CD14-positive monocyte (primary cell): Measurements from ENCODE around the gene SCGB1C2. TPM values are rescaled to one million over a fixed set of nuclear protein-coding genes. Genes with fewer than 3 reads are reported as not detected.

ENCODE experiments used
- DNase-seq, 3 donors: peaks; one replicate each; pipeline ENCODE4 v3.0.0-alpha.2; 2011 to 2022
- H2AFZ ChIP-seq: 2 replicates; pipeline ENCODE4 v1.6.0; 2012; ENCODE audit warnings: mild to moderate bottlenecking, low read depth, low read length, inconsistent platforms; ENCODE audit not compliant: insufficient read depth, poor library complexity, severe bottlenecking
- H3K27ac ChIP-seq, 2 donors: 1 replicate in 1 of 2; 2 replicates in 1 of 2; pipeline ENCODE4 v1.5.1; 2012 to 2013; ENCODE audit warnings: low read length in 2 of 2, control low read depth in 1 of 2, inconsistent platforms in 1 of 2, low read depth in 1 of 2, mild to moderate bottlenecking in 1 of 2
- H3K27me3 ChIP-seq, 2 donors: one replicate each; pipeline versions ENCODE4 v1.6.0 to v1.6.1; 2011 to 2013; ENCODE audit warnings: low read length in 2 of 2; ENCODE audit not compliant: control insufficient read depth in 2 of 2, insufficient read depth in 2 of 2
- H3K36me3 ChIP-seq, 2 donors: replicated peaks in 1 of 2; 1 replicate in 1 of 2; 2 replicates in 1 of 2; pipeline versions ENCODE4 v1.5.1 to v1.6.1; 2012 to 2013; ENCODE audit warnings: low read length in 2 of 2, control low read depth in 1 of 2, inconsistent platforms in 1 of 2, mild to moderate bottlenecking in 1 of 2; ENCODE audit not compliant: insufficient read depth in 2 of 2, control insufficient read depth in 1 of 2
- H3K4me1 ChIP-seq, 2 donors: 1 replicate in 1 of 2; 2 replicates in 1 of 2; pipeline versions ENCODE4 v1.5.1 to v1.6.1; 2012 to 2013; ENCODE audit warnings: low read length in 2 of 2, control low read depth in 1 of 2, inconsistent platforms in 1 of 2, mild to moderate bottlenecking in 1 of 2, moderate library complexity in 1 of 2; ENCODE audit not compliant: insufficient read depth in 2 of 2, control insufficient read depth in 1 of 2
- H3K4me2 ChIP-seq: replicated peaks from 2 replicates; pipeline ENCODE3; 2012; ENCODE audit warnings: low read length, moderate library complexity, mild to moderate bottlenecking; ENCODE audit not compliant: poor library complexity, severe bottlenecking; ENCODE audit errors: extremely low read depth
- H3K4me3 ChIP-seq, 3 experiments: fragments of 200-600 bp in 1 of 3; sonication (generic) in 1 of 3; replicated peaks in 1 of 3; 1 replicate in 2 of 3; 2 replicates in 1 of 3; pipeline ENCODE4 v1.5.1; 2011 to 2013; ENCODE audit warnings: low read length in 3 of 3, mild to moderate bottlenecking in 3 of 3, control low read depth in 2 of 3, low read depth in 2 of 3, inconsistent platforms in 1 of 3, moderate library complexity in 1 of 3
- H3K79me2 ChIP-seq: 2 replicates; pipeline ENCODE4 v1.6.0; 2012; ENCODE audit warnings: mild to moderate bottlenecking, control low read depth, inconsistent platforms, low read length, moderate library complexity; ENCODE audit not compliant: insufficient read depth
- H3K9ac ChIP-seq: 2 replicates; pipeline ENCODE4 v1.6.0; 2017; ENCODE audit warnings: low read length, mild to moderate bottlenecking; ENCODE audit not compliant: insufficient read depth, poor library complexity, severe bottlenecking
- H3K9me3 ChIP-seq, 2 donors: replicated peaks in 1 of 2; 1 replicate in 1 of 2; 2 replicates in 1 of 2; pipeline versions ENCODE4 v1.5.1 to v1.6.1; 2012 to 2013; ENCODE audit warnings: low read length in 2 of 2, control low read depth in 1 of 2; ENCODE audit not compliant: control insufficient read depth in 1 of 2, insufficient read depth in 1 of 2
- H4K20me1 ChIP-seq: 2 replicates; pipeline ENCODE4 v1.6.0; 2012; ENCODE audit warnings: mild to moderate bottlenecking, low read length, control low read depth, moderate library complexity; ENCODE audit not compliant: insufficient read depth
- H3K27ac Mint-ChIP-seq, 7 donors: one replicate each; pipeline ENCODE4 v1.8.0; 2020; ENCODE audit warnings: mild to moderate bottlenecking in 7 of 7, mixed read lengths in 7 of 7, moderate library complexity in 6 of 7, inconsistent platforms in 2 of 7
- H3K27me3 Mint-ChIP-seq, 3 donors: one replicate each; pipeline ENCODE4 v1.8.0; 2021 to 2022; ENCODE audit warnings: low read depth in 3 of 3, mild to moderate bottlenecking in 3 of 3, mixed read lengths in 3 of 3, moderate library complexity in 3 of 3, inconsistent platforms in 1 of 3
- H3K36me3 Mint-ChIP-seq, 2 donors: one replicate each; pipeline ENCODE4 v1.8.0; 2020; ENCODE audit warnings: mixed read lengths in 2 of 2, inconsistent platforms in 1 of 2, mild to moderate bottlenecking in 1 of 2
- H3K4me1 Mint-ChIP-seq: one replicate; pipeline ENCODE4 v1.8.0; 2020; ENCODE audit warnings: mild to moderate bottlenecking, mixed read lengths
- H3K4me3 Mint-ChIP-seq, 2 donors: one replicate each; pipeline ENCODE4 v1.8.0; 2020; ENCODE audit warnings: mild to moderate bottlenecking in 2 of 2, mixed read lengths in 2 of 2, moderate library complexity in 1 of 2
- H3K9me3 Mint-ChIP-seq, 7 donors: one replicate each; pipeline ENCODE4 v1.8.0; 2020 to 2022; ENCODE audit warnings: mixed read lengths in 7 of 7, mild to moderate bottlenecking in 6 of 7, moderate library complexity in 6 of 7, inconsistent platforms in 2 of 7
- WGBS: methylation state at CpG from one replicate; pipeline ENCODE4 v1.1.5; 2013; ENCODE audit warnings: missing lambda C conversion rate; ENCODE audit not compliant: insufficient coverage; 5-methylcytosine and 5-hydroxymethylcytosine counted together
- intact Hi-C, 2 donors: fragments of 100-400 bp; cut with micrococcal nuclease; formaldehyde crosslinking; loops; one replicate each; pipeline versions ENCODE4 v1.15.0 to v1.15.1; 2023
- polyA plus RNA-seq, 3 donors: library from polyadenylated mRNA; depleted of rRNA in 1 of 3; unstranded in 2 of 3; stranded (reverse) in 1 of 3; fragments of 300-500 nt in 2 of 3; fragments of >200 nt in 1 of 3; fragmentation: Illumina TruSeq in 2 of 3; gene quantifications; 1 replicate in 2 of 3; 2 replicates in 1 of 3; pipeline ENCODE4 v1.2.3, GENCODE V29; 2012 to 2021
- TF ChIP-seq, protein P1 (sequence below): fragments of 200-600 bp; IDR thresholded peaks from one replicate; pipeline ENCODE4 v1.8.0; 2022; ENCODE audit warnings: antibody characterized with exemption, mild to moderate bottlenecking

Gene SCGB1C2
- polyA plus RNA-seq, 3 donors, result not detected

DNA sequence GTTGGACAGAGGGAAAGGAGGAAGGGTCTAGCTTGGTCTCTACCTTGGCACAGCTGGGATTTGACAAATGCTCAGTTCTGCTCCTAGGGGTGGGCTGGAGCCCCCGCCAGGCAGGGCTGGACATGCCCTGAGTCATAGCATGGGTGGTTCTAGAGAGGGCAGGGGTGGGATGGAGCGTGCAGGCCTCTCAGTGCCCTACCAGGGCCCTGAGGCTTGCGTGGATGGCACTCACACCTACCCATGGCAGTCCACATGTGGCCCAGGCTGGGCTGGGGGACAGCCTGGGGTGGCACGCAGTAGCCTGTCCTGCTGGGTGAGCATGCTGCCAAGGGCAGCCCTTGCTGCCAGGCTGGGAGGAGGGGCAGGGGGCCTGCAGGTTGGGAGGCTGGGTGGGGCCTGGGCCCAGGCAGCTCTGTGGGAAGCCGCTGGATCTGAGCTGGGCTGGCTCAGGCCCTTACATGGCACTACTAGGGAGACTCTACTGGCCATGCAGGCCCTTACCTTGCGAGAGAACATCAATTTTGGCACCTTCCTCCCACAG lies 32.8 kb downstream of the SCGB1C2 start:
- no peak overlapping the region for H3K4me2 ChIP-seq
- no peak overlapping the region for H3K27ac ChIP-seq
- H3K4me1 Mint-ChIP-seq, result no peaks in the 10 kb centered on the region
- no peak overlapping the region for H2AFZ ChIP-seq
- H3K9ac ChIP-seq, result no peak overlapping the region
- intact Hi-C loops, result no loop called here
- 100% methylated on average over 4 of the region's 6 CpGs for WGBS
- no peak for DNase-seq
- H3K79me2 ChIP-seq, result no peaks in the 10 kb centered on the region
- H3K4me3 Mint-ChIP-seq, result no peak overlapping the region
- no peaks in the 10 kb centered on the region for H4K20me1 ChIP-seq
- H3K27me3 ChIP-seq, result no peaks in the 10 kb centered on the region
- peak overlapping the region in 1 of 7 donors; percentile 38 for H3K27ac Mint-ChIP-seq
- H3K27me3 Mint-ChIP-seq, result peaks cover 0 to 3% (median 2%) of the 10 kb centered on the region in 3 donors
- H3K36me3 Mint-ChIP-seq, result no peaks in the 10 kb centered on the region
- TF ChIP-seq, protein P1, sequence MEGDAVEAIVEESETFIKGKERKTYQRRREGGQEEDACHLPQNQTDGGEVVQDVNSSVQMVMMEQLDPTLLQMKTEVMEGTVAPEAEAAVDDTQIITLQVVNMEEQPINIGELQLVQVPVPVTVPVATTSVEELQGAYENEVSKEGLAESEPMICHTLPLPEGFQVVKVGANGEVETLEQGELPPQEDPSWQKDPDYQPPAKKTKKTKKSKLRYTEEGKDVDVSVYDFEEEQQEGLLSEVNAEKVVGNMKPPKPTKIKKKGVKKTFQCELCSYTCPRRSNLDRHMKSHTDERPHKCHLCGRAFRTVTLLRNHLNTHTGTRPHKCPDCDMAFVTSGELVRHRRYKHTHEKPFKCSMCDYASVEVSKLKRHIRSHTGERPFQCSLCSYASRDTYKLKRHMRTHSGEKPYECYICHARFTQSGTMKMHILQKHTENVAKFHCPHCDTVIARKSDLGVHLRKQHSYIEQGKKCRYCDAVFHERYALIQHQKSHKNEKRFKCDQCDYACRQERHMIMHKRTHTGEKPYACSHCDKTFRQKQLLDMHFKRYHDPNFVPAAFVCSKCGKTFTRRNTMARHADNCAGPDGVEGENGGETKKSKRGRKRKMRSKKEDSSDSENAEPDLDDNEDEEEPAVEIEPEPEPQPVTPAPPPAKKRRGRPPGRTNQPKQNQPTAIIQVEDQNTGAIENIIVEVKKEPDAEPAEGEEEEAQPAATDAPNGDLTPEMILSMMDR, result no peak
- H3K9me3 ChIP-seq, result no peaks in the 10 kb centered on the region
- H3K9me3 Mint-ChIP-seq, result no peaks in the 10 kb centered on the region
- H3K36me3 ChIP-seq, result no peaks in the 10 kb centered on the region
- H3K4me1 ChIP-seq, result no peaks in the 10 kb centered on the region
- H3K4me3 ChIP-seq, result no peak overlapping the region

DNA sequence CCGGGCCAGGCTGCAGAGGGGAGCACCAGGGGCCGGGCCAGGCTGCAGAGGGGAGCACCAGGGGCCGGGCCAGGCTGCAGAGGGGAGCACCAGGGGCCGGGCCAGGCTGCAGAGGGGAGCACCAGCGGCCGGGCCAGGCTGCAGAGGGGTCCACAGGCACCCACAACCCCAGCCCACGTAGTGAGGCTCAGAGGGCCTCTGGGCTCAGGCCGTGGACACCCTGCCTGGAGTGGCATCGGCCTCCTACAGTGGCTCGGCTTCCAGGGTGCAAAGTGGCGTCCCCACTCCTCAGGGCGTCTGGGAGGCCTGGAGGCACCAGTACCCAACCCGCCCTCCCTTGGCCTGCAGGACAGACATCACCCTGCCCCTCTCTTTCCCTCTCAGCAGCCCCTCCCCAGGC lies 34.5 kb downstream of the SCGB1C2 start:
- H3K36me3 ChIP-seq, result no peaks in the 10 kb centered on the region
- H3K79me2 ChIP-seq, result no peaks in the 10 kb centered on the region
- intact Hi-C loops, result no loop called here
- no peaks in the 10 kb centered on the region for H3K36me3 Mint-ChIP-seq
- no peaks in the 10 kb centered on the region for H4K20me1 ChIP-seq
- no peak overlapping the region for H3K4me3 ChIP-seq
- H3K4me3 Mint-ChIP-seq, result no peak overlapping the region
- no peak overlapping the region for H3K27ac Mint-ChIP-seq
- no peaks in the 10 kb centered on the region for H3K4me1 Mint-ChIP-seq
- no peak for DNase-seq
- no peak overlapping the region for H3K9ac ChIP-seq
- H3K27me3 ChIP-seq, result no peaks in the 10 kb centered on the region
- no peak overlapping the region for H2AFZ ChIP-seq
- peaks cover 2 to 5% (median 2%) of the 10 kb centered on the region in 3 donors for H3K27me3 Mint-ChIP-seq
- H3K9me3 ChIP-seq, result no peaks in the 10 kb centered on the region
- TF ChIP-seq, protein P1, result no peak
- H3K9me3 Mint-ChIP-seq, result no peaks in the 10 kb centered on the region
- H3K4me2 ChIP-seq, result no peak overlapping the region
- WGBS, result 96% methylated on average over 9 of the region's 13 CpGs
- H3K27ac ChIP-seq, result no peak overlapping the region
- H3K4me1 ChIP-seq, result no peaks in the 10 kb centered on the region
